Hypothalamus (tissue), 51 donors: Measurements from ENCODE around the gene HSD17B3.
"Not testable (repeated sequence)": the region's sequence is repeated elsewhere in the genome, so short reads cannot be mapped to it uniquely, and the experiment has no call there.

Experiments
- DNase-seq, 51 donors: peaks; one replicate each; lab custom pipeline; 2025; lab: John Stamatoyannopoulos, UW

The HSD17B3 gene

GRCh38 chr9:96241391-96241809, 60.6 kb downstream of the HSD17B3 start:
- DNase-seq = no peak

GRCh38 chr9:96236854-96237550, 65.0 kb downstream of the HSD17B3 start:
- DNase-seq = peak in 2 of 51 donors; percentile 6 to 8

GRCh38 chr9:96236337-96236736, 65.6 kb downstream of the HSD17B3 start:
- not testable (repeated sequence) for DNase-seq

GRCh38 chr9:96232539-96233241, 69.3 kb downstream of the HSD17B3 start:
- DNase-seq = peak in 13 of 51 donors; percentile 2 to 53 (median 18)

- no peak for DNase-seq
These were observed 69.8 kb downstream of the HSD17B3 start for GRCh38 chr9:96232164-96232538.

- no peak for DNase-seq
These were observed 72.0 kb downstream of the HSD17B3 start for GRCh38 chr9:96230002-96230401.

- no peak for DNase-seq
These were observed 79.8 kb downstream of the HSD17B3 start for GRCh38 chr9:96222132-96222531.

GRCh38 chr9:96219900-96220257, 82.1 kb downstream of the HSD17B3 start:
- DNase-seq = no peak

GRCh38 chr9:96219026-96219899, 82.7 kb downstream of the HSD17B3 start:
- peak in 8 of 51 donors; percentile 5 to 56 (median 15) for DNase-seq

GRCh38 chr9:96217754-96218693, 84.0 kb downstream of the HSD17B3 start:
- peak in 48 of 51 donors; percentile 11 to 88 (median 57) for DNase-seq

GRCh38 chr9:96217294-96217707, 84.7 kb downstream of the HSD17B3 start:
- DNase-seq = peak in 6 of 51 donors; percentile 5 to 40 (median 22)

GRCh38 chr9:96216583-96216982, 85.4 kb downstream of the HSD17B3 start:
- no peak for DNase-seq

GRCh38 chr9:96215841-96216240, 86.1 kb downstream of the HSD17B3 start:
- DNase-seq = no peak

- DNase-seq = no peak
These were observed 87.3 kb downstream of the HSD17B3 start for GRCh38 chr9:96214635-96215034.

GRCh38 chr9:96209407-96210271, 92.3 kb downstream of the HSD17B3 start:
- no peak for DNase-seq

- no peak for DNase-seq
These were observed 95.7 kb downstream of the HSD17B3 start for GRCh38 chr9:96206156-96206751.

- no peak for DNase-seq
These were observed 97.1 kb downstream of the HSD17B3 start for GRCh38 chr9:96204853-96205252.

GRCh38 chr9:96203867-96204501, 98.0 kb downstream of the HSD17B3 start:
- no peak for DNase-seq
